Measurements from ENCODE around the gene RASL10A.

The RASL10A gene

GRCh38 chr22:29325785-29326315 is 10.4 kb upstream of the RASL10A start:
- no peak for TF ChIP-seq FOXP2 (optimal IDR thresholded peaks at IDR 0.05; ENCODE audit: borderline replicate concordance, extremely low read depth, extremely low read length, insufficient read depth)

GRCh38 chr22:29325356-29325755 is 9.9 kb upstream of the RASL10A start:
- TF ChIP-seq TAF1 (IDR thresholded peaks at IDR 0.05; ENCODE audit: borderline replicate concordance, insufficient read depth, low read length) = no peak
- no peak for TF ChIP-seq REST (IDR thresholded peaks at IDR 0.05; ENCODE audit: insufficient read depth in 1 of 2, low read depth in 2 of 2, low read length in 2 of 2)
- no peak for TF ChIP-seq POLR2AphosphoS5 (IDR thresholded peaks at IDR 0.05; ENCODE audit: low read depth, low read length)
- no peak for TF ChIP-seq FOXP2 (optimal IDR thresholded peaks at IDR 0.05; ENCODE audit: borderline replicate concordance, extremely low read depth, extremely low read length, insufficient read depth)
- TF ChIP-seq SIN3A (IDR thresholded peaks at IDR 0.05; ENCODE audit: borderline replicate concordance, insufficient read depth, low read length) = no peak

- no peak for TF ChIP-seq TAF1 (IDR thresholded peaks at IDR 0.05; ENCODE audit: borderline replicate concordance, insufficient read depth, low read length)
- TF ChIP-seq FOXP2 (optimal IDR thresholded peaks at IDR 0.05; ENCODE audit: borderline replicate concordance, extremely low read depth, extremely low read length, insufficient read depth) = no peak
- TF ChIP-seq SIN3A (IDR thresholded peaks at IDR 0.05; ENCODE audit: borderline replicate concordance, insufficient read depth, low read length) = no peak
- no peak for TF ChIP-seq POLR2AphosphoS5 (IDR thresholded peaks at IDR 0.05; ENCODE audit: low read depth, low read length)
- TF ChIP-seq REST (IDR thresholded peaks at IDR 0.05; ENCODE audit: insufficient read depth in 1 of 2, low read depth in 2 of 2, low read length in 2 of 2) = no peak
Measured at GRCh38 chr22:29323641-29324040, 8.1 kb upstream of the RASL10A start.

- TF ChIP-seq POLR2AphosphoS5 (IDR thresholded peaks at IDR 0.05; ENCODE audit: low read depth, low read length) (no peak), SIN3A (IDR thresholded peaks at IDR 0.05; ENCODE audit: borderline replicate concordance, insufficient read depth, low read length) (no peak), FOXP2 (optimal IDR thresholded peaks at IDR 0.05; ENCODE audit: borderline replicate concordance, extremely low read depth, extremely low read length, insufficient read depth) (no peak), REST (IDR thresholded peaks at IDR 0.05; ENCODE audit: insufficient read depth in 1 of 2, low read depth in 2 of 2, low read length in 2 of 2) (no peak), TAF1 (IDR thresholded peaks at IDR 0.05; ENCODE audit: borderline replicate concordance, insufficient read depth, low read length) (no peak)
Measured at GRCh38 chr22:29320546-29320945, 5.0 kb upstream of the RASL10A start.

GRCh38 chr22:29319072-29319471 is 3.6 kb upstream of the RASL10A start:
- TF ChIP-seq TAF1 (IDR thresholded peaks at IDR 0.05; ENCODE audit: borderline replicate concordance, insufficient read depth, low read length) (no peak), REST (IDR thresholded peaks at IDR 0.05; ENCODE audit: insufficient read depth in 1 of 2, low read depth in 2 of 2, low read length in 2 of 2) (no peak), POLR2AphosphoS5 (IDR thresholded peaks at IDR 0.05; ENCODE audit: low read depth, low read length) (no peak), FOXP2 (optimal IDR thresholded peaks at IDR 0.05; ENCODE audit: borderline replicate concordance, extremely low read depth, extremely low read length, insufficient read depth) (no peak), SIN3A (IDR thresholded peaks at IDR 0.05; ENCODE audit: borderline replicate concordance, insufficient read depth, low read length) (no peak)

Data from PFSK-1 (cell line).